ENCODE data around the gene TTC39A.

GRCh38 chr1:51322417-51323101 lies 7.8 kb downstream of the TTC39A start:
- TF ChIP-seq CTCF (IDR thresholded peaks at IDR 0.05): no peak
- TF ChIP-seq EZH2 (IDR thresholded peaks at IDR 0.05; ENCODE audit: borderline replicate concordance, insufficient read depth, low read depth, low read length, poor library complexity, severe bottlenecking): no peak
